CD4-positive, alpha-beta T cell treated with Interleukin-6 at 100 ng/mL for 8 hours (primary cell): ENCODE data around the gene BTLA.
A peak's percentile ranks its signal among the peaks of the same experiment; 100 is the strongest.
"Not testable (repeated sequence)": the region's sequence is repeated elsewhere in the genome, so short reads cannot be mapped to it uniquely, and the experiment has no call there.

Source experiments
- DNase-seq: peaks from one replicate; pipeline ENCODE4 v3.0.0-alpha.2; 2020; ENCODE audit warnings: mixed read lengths, low spot score

The BTLA gene

GRCh38 chr3:112491373-112491772, 7.9 kb downstream of the BTLA start:
- no peak for DNase-seq

DNA sequence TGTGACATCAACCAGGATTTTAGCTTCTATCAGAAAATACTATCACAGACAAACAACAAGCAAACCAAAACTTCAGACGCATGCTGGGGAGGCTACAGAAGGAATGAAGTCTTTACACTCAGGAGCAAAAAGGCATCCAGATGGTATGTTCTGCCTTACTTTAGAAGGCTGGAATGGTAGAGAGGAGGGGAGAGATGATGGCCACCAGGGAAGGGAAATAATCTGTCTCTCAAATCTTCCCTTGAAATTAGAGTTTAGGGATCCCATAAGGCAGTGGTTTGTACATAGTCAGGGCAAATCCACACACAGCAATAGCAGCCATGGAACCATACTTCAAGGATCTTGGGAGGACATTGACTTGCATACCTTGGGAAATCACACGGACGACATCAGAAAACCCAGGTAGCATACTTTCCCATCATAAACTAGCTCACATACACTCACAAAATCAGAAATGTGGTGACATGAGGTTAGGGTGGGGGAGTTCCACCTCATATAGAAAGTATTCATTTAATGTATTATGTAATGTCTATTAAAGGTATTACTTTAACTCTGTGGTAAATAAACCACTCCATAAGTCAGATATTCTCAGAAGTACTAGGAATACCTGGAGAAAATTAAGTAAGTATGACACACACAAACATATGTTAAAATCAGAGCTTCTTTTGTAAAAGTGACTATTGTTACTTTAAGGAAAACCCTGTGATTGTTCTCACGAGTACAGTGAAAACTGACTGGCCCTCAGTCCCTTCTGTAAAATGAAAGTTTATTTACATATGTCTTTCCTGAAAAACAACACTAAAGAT, 9.4 kb downstream of the BTLA start:
- no peak for DNase-seq

DNA sequence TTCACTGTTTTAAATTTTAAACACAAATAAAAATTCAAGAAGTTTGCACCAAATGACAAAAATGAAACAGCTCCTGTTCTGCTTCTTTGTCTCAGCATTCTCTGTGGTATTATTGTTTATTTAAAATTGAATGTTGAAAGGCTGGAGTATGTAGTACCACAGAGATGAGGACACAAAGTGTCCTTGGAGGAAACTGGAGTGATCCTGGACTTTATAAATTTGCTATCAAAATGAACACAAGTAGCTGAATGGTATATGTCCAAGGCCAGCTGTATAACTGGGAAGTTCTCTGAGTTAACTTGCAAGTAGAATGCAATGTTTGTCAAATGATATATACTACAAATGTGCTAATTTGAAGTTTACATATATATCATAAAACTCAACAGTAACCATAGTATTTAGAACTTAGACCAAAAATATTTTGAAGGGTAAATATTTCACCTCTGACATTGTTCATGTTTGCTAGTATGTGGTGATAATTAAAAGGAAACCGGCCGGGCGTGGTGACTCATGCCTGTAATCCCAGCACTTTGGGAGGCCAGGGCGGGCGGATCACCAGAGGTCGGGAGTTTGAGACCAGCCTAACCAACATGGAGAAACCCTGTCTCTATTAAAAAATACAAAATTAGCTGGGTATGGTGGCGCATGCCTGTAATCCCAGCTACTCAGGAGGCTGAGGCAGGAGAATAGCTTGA, 12.3 kb downstream of the BTLA start:
- no peak for DNase-seq

- no peak for DNase-seq
Measured at GRCh38 chr3:112484352-112484751, 14.9 kb downstream of the BTLA start.

DNA sequence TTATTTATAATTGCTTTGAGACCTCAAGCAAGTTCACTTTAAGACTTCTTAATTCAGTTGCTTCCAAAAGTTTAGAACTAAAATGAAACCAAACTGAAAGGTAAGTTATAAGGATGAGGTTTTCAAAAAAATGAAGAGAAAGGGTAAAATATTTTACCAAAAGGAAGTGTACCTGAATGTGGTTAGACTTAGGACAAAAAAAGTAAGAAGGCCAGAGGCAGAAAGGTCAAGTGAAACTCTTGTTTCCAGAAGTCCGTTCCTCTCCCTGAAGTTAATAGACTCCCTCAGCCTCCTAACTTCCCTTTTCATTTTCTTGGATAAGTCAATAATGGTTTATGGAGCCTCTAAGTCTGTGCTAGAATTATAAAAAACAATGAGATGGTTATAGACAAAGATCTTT, 16.6 kb downstream of the BTLA start:
- DNase-seq: no peak

DNA sequence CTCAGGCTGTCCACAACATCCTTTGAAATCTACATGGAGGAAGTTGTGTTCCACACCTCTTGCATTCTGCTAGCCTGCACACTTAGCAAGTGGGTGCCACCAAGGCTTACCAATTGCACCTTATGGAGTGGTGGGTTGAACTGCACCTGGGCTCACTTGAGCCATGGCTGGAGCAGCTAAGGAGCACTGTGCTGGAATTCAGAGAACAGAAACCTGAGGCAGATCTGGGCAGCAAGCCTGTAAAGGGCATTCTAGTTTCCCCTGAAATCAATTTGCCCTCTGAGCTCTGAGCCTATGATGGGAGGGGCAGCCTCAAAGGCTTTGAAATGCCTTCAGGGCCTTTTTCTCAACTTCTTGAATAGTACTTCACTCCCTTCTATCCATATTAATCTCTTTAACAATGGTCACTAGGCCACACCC, 18.0 kb downstream of the BTLA start:
- no peak for DNase-seq

DNA sequence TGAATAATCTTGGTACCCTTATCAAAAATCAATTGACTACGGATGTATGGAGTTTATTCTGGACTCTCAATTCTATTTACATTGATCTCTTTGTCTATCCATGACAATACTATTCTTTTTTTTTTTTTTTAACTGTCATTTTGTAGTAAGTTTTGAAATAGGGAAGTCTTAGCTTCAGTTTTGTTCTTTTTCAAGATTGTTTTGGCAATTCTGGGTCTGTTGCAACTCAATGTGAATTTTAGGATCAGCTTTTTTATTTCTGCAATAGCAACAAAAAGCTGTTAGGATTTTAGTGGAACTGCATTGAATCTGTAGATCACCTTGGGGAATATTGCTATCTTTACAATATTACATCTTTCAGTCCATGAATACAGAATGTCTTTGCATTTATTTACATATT, 21.4 kb downstream of the BTLA start:
- DNase-seq: no peak

- DNase-seq: no peak
Measured at GRCh38 chr3:112476346-112476745, 22.9 kb downstream of the BTLA start.

- no peak for DNase-seq
Measured at GRCh38 chr3:112474796-112475195, 24.5 kb downstream of the BTLA start.

DNA sequence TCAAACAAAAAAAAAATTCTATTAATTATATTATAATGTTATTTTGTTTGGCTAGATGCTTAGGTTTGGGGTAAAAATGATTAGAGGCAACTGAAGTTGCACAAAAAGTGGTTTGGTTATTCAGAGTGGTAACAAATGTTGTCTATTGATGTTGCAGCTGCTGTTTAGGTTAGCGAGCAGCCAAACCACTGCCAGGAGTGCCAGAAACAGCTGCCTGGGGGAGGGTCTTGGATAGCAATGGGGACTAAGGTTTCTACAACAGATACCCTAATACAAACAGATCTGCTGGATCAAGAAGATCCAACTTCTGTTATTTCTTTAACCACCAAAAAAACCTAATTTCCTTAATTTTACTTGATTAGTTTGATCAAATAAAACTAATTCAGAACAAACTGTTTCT, 26.6 kb downstream of the BTLA start:
- DNase-seq: no peak

GRCh38 chr3:112471596-112472325, 27.5 kb downstream of the BTLA start:
- no peak for DNase-seq

- DNase-seq: no peak
Measured at GRCh38 chr3:112470788-112471187, 28.5 kb downstream of the BTLA start.

DNA sequence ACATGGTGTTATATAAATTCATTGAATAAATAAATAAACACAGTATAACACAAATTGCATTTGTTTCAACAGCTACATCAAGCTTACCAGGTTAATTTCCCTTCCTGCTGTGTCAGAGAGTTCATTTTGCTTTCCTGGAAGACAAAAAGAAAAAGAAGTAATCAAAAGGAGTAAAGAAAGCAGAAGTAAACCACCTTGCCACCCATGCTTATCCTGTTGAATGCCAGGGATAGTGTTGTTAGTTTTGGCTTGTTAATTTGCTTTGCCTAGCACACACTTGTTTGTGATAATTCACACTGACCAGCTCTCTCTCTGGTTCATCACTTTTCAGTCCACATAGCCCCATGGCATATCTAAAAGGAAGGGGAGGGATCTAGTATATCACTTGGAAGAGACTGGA, 29.6 kb downstream of the BTLA start:
- DNase-seq: no peak

DNA sequence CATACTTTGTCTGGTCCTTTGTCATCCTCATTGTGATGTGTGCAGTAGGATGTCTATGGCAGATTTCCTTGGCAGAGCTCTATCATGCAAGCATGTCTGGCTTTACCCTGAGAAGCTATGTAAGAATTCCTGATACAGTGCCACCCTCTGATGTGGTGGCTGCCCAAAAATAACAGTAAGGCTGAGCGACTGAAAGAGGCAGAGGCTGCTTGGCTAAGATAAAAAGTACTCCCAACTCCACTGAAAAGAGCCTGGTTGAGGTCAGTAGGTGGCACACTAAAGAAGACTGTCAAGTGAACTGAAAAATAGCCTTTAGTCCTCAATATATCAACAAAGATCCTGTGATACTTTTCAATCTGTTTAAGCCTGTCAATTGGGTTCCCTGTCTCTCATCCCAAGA, 31.7 kb downstream of the BTLA start:
- DNase-seq: no peak

- no peak for DNase-seq
Measured at GRCh38 chr3:112466020-112466419, 33.3 kb downstream of the BTLA start.

- DNase-seq: peak; percentile 44
Measured at GRCh38 chr3:112464264-112464663, 35.0 kb downstream of the BTLA start.

DNA sequence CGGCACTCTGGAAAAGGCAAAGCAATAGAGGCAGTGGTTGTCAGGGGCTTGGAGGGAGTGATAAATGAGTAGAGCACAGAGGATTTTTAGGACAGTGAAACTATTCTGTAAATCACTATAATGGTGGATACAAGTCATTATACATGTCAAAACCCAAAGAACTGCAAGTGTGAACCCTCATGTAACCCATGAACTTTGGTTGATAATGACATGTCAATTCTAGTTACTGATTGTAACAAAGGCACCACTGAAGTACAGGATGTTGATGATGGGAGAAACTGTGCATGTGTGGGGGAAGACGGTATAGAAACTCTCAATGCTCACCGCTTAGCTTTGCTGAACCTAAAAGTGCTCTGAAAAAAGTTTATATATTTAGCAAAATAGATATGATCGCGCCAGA, 36.0 kb downstream of the BTLA start:
- DNase-seq: peak; percentile 21

DNA sequence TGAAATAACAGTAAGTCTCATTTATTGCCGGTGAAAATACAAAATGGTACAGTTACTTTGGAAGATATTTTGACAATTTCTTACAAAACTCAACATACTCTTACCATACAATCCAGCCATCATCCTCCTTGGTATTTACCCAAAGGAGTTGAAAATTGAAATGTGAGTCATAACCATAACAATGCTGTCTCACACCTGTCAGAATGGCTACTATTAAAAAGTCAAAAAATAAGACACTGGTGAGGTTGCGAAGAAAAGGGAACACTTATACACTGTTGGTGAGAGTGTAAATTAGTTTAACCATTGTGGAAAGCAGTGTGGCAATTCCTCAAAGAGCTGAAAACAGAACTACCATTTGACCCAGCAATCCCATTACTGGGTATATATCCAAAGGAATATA, 37.5 kb downstream of the BTLA start:
- DNase-seq: not testable (repeated sequence)

GRCh38 chr3:112460519-112461195, 38.6 kb downstream of the BTLA start:
- DNase-seq: no peak

- no peak for DNase-seq
Measured at GRCh38 chr3:112459750-112460149, 39.5 kb downstream of the BTLA start.

GRCh38 chr3:112456147-112456546, 43.1 kb downstream of the BTLA start:
- no peak for DNase-seq

DNA sequence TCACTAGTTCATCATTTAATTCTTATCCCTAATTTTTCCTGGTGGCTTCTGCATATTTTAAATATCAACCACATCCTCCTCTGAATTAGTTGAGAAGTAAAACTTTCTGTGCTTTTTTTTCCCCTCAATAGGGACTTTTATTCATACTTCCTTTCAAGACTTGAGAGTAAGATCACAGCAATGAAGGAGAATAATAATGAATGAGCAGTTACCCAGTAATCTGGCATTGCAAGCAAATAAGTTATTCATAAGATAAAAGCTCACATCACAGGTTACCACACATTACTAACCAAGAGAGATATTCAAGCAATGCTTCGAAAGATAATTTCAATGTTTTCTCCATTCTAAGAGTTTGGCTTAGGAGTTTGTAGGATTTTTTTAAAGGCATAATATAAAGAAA, 50.3 kb downstream of the BTLA start:
- DNase-seq: no peak
